Aorta (tissue), 5 donors: ENCODE data around the gene PACS2. TPM values are rescaled to one million over a fixed set of nuclear protein-coding genes. Genes with fewer than 3 reads are reported as not detected.
A peak's percentile ranks its signal among the peaks of the same experiment; 100 is the strongest.

Experiments
- ATAC-seq: fragments of 200-7000 bp; cut with Tn5 transposase; one replicate; pipeline ENCODE4 v1.9.1; 2022; ENCODE audit warnings: moderate library complexity; ENCODE audit not compliant: low FRiP score
- DNase-seq, 2 donors: peaks; one replicate each; pipeline ENCODE4 v3.0.0-alpha.2; 2020
- H3K27ac ChIP-seq, 2 donors: one replicate each; pipeline ENCODE4 v1.5.1; 2013; ENCODE audit warnings: low read length in 2 of 2, mild to moderate bottlenecking in 2 of 2, moderate library complexity in 2 of 2, control low read depth in 1 of 2, inconsistent platforms in 1 of 2, low read depth in 1 of 2
- H3K27me3 ChIP-seq, 2 donors: one replicate each; pipeline ENCODE4 v1.6.1; 2013; ENCODE audit warnings: control low read depth in 1 of 2, low read length in 1 of 2, mild to moderate bottlenecking in 1 of 2, moderate library complexity in 1 of 2; ENCODE audit not compliant: insufficient read depth in 2 of 2, control insufficient read depth in 1 of 2
- H3K36me3 ChIP-seq, 2 donors: one replicate each; pipeline ENCODE4 v1.6.1; 2013; ENCODE audit warnings: control low read depth in 1 of 2, low read length in 1 of 2, mild to moderate bottlenecking in 1 of 2; ENCODE audit not compliant: insufficient read depth in 2 of 2, control insufficient read depth in 1 of 2
- H3K4me1 ChIP-seq, 2 donors: one replicate each; pipeline ENCODE4 v1.6.1; 2013; ENCODE audit warnings: low read length in 2 of 2, control low read depth in 1 of 2, mild to moderate bottlenecking in 1 of 2, moderate library complexity in 1 of 2; ENCODE audit not compliant: insufficient read depth in 2 of 2, control insufficient read depth in 1 of 2
- H3K4me3 ChIP-seq, 2 donors: one replicate each; pipeline ENCODE4 v1.5.1; 2013; ENCODE audit warnings: low read length in 2 of 2, control low read depth in 1 of 2, mild to moderate bottlenecking in 1 of 2
- H3K9me3 ChIP-seq: one replicate; pipeline ENCODE4 v1.6.1; 2013; ENCODE audit warnings: mild to moderate bottlenecking, low read length; ENCODE audit not compliant: control insufficient read depth
- WGBS, 2 donors: extraction: QIAGEN DNeasy Blood & Tissue Kit; methylation state at CpG; one replicate each; pipeline ENCODE4 v1.1.7; 2013; 5-methylcytosine and 5-hydroxymethylcytosine counted together
- intact Hi-C, 2 donors: fragments of 100-400 bp; cut with DNase I; formaldehyde crosslinking; loops; one replicate each; pipeline versions ENCODE4 v1.14.2 to v1.15.0; 2022
- long read RNA-seq, 2 donors: library from polyadenylated mRNA; unstranded; transcript quantifications; one replicate each; pipeline ENCODE4 v2.0.0, GENCODE V29; 2020 to 2021
- polyA plus RNA-seq, 2 donors: library from polyadenylated mRNA; stranded (reverse); fragments of 200-250 nt; gene quantifications; one replicate each; pipeline ENCODE4 v1.2.3, GENCODE V29; 2013
- total RNA-seq, 2 donors: library from RNA; stranded (reverse); fragmentation: NEBNext Ultra II Directional; extraction: Animal tissue kit (Norgen Biotek cat#: 25700); gene quantifications; one replicate each; pipeline ENCODE4 v1.2.1, GENCODE V29; 2021
- donor health status: healthy with polysubstance abuse.
- donor health status: Bipolar disorder and iron deficiency.
- donor health status: DM: no; HTN: no; CAD: no.
- donor health status: DM: no; HTN: no; CAD: no.
- donor health status: DM: yes; HTN: yes; CAD: no.

The PACS2 gene
- total RNA-seq (10 to 100 TPM; 71.3 to 98.5 TPM), polyA plus RNA-seq (100 to 1,000 TPM in 1 of 2 donors, 10 to 100 TPM in 1; 17.2 to 140 TPM)
- long read RNA-seq, donor 1, transcript PACS2-201 (24 exons, 3,708 nt), result major isoform, 18 of 95 reads
- long read RNA-seq, donor 1, partial matches to known transcripts, result 53 of 95 reads
- long read RNA-seq, donor 1, other reads (novel, unspliced or antisense), result 21 of 95 reads
- long read RNA-seq, donor 2, transcript PACS2-201 (24 exons, 3,708 nt), result major isoform, 17 of 47 reads
- long read RNA-seq, donor 2, partial matches to known transcripts, result 12 of 47 reads
- long read RNA-seq, donor 2, other reads (novel, unspliced or antisense), result 16 of 47 reads

DNA sequence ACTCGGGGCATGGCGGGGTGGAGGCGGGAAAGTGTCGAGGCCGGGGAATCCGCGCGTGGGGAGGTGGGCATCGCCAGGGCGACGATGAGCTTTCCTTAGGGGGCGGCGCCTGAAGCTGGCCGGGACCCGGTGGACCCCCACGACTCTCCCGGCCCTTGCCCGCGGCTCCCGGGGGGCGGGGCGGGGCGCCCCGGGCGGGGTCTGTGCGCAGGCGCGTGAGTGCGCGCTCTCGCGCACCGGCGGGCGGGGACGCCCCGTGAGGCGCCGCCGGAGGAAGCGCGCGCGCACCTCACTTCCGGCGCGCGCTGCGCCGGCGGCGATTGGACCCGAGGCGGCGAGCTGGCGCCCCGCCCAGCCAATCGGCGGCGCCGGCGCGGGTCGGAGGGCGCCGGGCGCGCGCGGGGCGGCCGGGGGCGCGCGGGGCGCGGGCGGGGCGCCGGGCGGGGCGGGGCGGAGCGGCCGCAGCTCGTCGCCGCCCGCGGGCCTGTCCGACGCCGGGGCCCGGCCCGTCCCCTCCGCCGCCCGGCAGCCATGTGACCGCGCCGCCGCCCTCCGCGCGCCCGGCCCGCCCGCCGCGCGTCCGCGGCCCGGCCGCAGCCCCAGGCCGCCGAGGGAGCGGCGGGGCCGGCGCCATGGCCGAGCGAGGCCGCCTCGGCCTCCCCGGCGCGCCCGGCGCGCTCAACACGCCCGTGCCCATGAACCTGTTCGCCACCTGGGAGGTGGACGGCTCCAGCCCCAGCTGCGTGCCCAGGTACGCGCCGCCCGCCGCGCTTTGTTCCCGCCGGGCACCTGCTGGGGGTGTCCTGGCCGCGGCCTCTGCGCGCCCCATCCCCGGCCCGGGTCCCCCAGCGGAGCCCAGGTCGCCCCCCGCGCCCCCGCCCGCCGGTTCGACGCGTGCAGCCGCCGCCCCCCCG lies at the start of gene PACS2:
PACS2 (plus strand) TSS at position 462 of the 914 bp plus-strand sequence; CDS start at position 633, 171 bp downstream.
- intact Hi-C loops, result loop anchor here in 1 of 2 donors (2.0 kb wide), 1 partner anchor 14 kb away; the partner anchor contains the start of gene BRF1
- Histone ChIP-seq H3K27me3 (no peaks in the 10 kb centered on the region), H3K4me3 (peak within 1 kb of the TSS; percentile 80 to 91), H3K4me1 (no peaks in the 10 kb centered on the region), H3K36me3 (no peaks in the 10 kb centered on the region), H3K27ac (peak within 1 kb of the TSS; percentile 3 to 63), H3K9me3 (no peaks in the 10 kb centered on the region)
- ATAC-seq (peak; percentile 87), DNase-seq (peak; percentile 79 to 91)
- 1% methylated on average over 73 to 163 of the region's 163 CpGs for WGBS, 2 donors

DNA sequence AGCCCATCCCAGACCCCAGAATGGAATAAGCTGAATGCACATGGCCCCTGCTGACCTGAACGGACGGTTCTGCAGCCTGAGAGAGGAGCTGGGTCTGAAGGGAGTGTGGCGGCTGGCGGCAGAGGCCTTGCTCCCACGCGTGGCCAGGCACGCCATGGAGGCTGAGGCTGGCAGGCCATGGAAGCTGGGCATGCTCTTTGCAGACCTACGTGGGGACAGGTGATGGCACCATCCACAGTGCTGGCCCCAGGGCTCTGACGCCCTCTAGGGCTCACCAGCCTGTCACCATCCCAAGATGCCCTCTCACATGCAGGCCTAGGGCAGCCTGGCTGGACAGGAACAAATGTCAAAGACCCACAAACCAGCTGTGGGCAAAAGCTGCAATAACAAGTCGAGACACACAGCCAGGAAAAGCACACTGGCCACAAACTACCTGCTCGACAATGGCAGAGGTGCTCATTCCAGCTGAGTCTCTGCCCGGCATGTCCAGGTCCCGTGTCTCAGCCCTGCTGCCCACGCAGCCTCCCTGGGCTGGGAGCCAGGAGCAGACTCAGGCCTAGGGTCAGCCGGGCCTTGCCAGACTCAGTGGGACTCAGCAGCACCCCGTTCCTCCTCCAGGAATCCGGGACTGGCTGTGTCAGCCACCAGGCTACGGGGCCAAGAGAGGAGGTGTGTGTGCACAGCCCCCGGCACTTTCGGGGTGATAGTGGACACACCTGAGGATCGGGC lies 46.6 kb upstream of the PACS2 start:
- Histone ChIP-seq H3K27me3 (no peaks in the 10 kb centered on the region), H3K36me3 (no peaks in the 10 kb centered on the region), H3K4me1 (no peaks in the 10 kb centered on the region), H3K27ac (no peak overlapping the region), H3K4me3 (no peak overlapping the region), H3K9me3 (no peaks in the 10 kb centered on the region)
- ATAC-seq (no peak), DNase-seq (no peak)
- intact Hi-C loops, result loop anchor here in 1 of 2 donors (10.0 kb wide), 1 partner anchor 53 kb away; no protein-coding TSS in a partner anchor
- 80 to 82% methylated on average over 21 of the region's 21 CpGs for WGBS, 2 donors

DNA sequence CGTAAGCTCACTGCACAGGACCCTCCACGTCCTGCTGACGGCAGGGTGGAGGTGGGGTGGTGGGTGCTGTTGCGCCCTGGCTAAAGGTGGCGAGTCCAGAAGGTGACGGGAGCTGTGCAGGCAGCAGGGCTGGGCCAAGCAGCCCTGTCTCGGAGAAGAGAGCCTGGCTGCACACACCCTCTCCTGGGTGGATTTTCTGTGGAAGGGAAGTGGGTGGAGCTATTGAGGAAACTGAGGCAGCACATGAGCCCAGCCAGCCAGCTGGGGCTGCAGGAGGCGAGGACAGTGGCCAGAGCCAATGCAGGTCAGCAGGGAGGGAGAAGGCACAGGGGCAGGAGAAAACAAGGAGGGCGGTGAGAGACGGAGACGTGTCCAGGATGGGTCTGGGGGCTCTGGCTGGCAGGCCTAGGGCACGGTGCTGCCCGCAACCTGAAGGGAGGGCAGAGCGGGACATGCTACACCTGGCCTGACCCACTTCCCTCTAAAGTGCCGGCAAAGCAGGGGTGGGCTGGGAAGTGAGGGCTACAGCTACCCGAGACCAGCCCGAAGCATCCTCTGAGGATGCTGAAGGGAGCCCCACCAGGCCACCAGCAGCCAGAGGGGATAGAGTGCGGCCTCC lies 45.7 kb upstream of the PACS2 start:
- Histone ChIP-seq H3K4me1 (no peaks in the 10 kb centered on the region), H3K9me3 (no peaks in the 10 kb centered on the region), H3K27me3 (no peaks in the 10 kb centered on the region), H3K4me3 (no peak overlapping the region), H3K36me3 (no peaks in the 10 kb centered on the region), H3K27ac (no peak overlapping the region)
- no peak for DNase-seq
- 89 to 93% methylated on average over 18 of the region's 18 CpGs for WGBS, 2 donors
- ATAC-seq, result no peak
- intact Hi-C loops, result loop anchor here in 1 of 2 donors (10.0 kb wide), 1 partner anchor 54 kb away; no protein-coding TSS in a partner anchor

DNA sequence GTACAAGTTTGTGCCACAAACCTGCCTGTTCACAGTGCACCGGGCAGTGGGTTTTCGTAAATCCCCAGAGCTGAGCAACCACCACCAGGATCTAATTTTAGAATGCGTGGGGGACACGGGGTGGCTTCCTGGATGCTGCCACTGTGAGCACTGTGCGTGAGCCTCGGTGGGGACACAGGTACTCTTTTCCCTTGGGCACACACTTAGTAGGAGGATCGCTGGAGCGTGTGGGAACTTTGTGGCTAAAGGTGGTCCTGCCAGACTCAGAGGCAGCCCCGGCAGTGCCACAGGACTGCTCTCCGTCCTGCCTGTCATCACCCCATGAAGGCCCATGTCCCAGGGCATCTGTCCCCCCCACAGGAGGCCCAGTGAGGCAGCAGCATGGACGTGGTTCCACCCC lies 45.1 kb upstream of the PACS2 start:
- no peak overlapping the region for H3K27ac ChIP-seq
- H3K36me3 ChIP-seq, result no peaks in the 10 kb centered on the region
- 80% methylated on average over 11 of the region's 11 CpGs for WGBS, 2 donors
- intact Hi-C loops, result loop anchor here in 1 of 2 donors (10.0 kb wide), 1 partner anchor 55 kb away; no protein-coding TSS in a partner anchor
- no peaks in the 10 kb centered on the region for H3K9me3 ChIP-seq
- DNase-seq (no peak), ATAC-seq (no peak)
- H3K4me3 ChIP-seq, result no peak overlapping the region
- H3K4me1 ChIP-seq, result no peaks in the 10 kb centered on the region
- H3K27me3 ChIP-seq, result no peaks in the 10 kb centered on the region

DNA sequence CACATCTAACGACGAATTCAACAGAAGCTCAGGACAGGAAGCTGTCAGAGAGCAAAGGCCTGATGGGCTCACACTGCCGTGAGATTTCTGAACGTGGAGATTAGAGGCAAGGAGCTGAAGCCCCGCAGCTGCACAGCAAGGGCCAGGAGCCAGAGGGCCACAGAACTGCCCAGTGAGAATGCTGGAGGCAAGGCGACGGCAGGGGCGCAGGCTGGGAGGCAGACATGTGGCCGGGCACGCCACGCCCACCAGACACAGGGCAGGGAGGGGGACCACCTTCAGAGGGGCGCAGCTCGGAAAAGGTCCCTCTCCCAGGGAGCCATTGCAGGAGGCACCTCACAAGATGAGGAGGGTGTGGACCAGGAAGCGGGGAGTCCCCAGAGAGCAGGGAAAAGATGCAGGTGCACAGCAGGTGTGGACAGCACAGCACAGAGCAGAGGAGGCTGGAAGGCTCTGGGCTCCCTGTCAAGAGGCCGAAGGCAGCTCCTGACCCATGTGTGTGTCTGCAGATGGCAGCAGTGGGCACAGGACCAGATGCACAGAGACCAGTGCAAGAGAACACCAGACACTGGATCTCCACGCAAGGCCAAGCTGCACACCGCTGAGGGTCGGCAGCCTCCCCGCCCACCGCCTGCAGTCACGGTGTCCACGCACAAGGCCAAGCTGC lies 43.2 kb upstream of the PACS2 start:
- ATAC-seq, result no peak

DNA sequence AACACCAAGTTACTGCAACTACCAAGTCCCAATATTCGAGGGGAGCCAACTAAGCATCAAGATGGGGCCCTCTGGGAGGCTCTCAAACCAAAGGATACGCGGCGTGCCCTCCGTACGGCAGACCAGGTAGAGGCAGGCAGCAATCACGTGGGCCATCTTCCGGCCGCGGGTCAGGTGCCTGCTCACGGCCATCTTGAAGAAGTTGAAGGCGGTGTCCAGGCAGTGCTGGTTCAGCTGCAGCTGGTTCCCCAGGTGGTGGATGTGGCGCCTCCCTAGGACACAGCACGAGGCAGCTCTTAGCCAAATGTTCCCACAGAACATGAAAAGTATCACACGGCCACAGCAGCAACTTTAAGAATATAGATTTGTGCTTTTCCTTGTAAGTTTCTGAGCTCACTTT lies 41.9 kb upstream of the PACS2 start:
- Histone ChIP-seq H3K4me1 (no peaks in the 10 kb centered on the region), H3K27me3 (no peaks in the 10 kb centered on the region), H3K4me3 (no peak overlapping the region), H3K36me3 (no peaks in the 10 kb centered on the region), H3K27ac (no peak overlapping the region), H3K9me3 (no peaks in the 10 kb centered on the region)
- WGBS, 2 donors, result 89 to 90% methylated on average over 15 of the region's 15 CpGs
- DNase-seq (no peak), ATAC-seq (no peak)
- intact Hi-C loops, result no loop called here

More for the DNA sequence above, 43.2 kb upstream of the PACS2 start:
- Histone ChIP-seq H3K36me3 (no peaks in the 10 kb centered on the region), H3K9me3 (no peaks in the 10 kb centered on the region), H3K4me3 (no peak overlapping the region), H3K27ac (no peak overlapping the region), H3K4me1 (no peaks in the 10 kb centered on the region), H3K27me3 (no peaks in the 10 kb centered on the region)
- DNase-seq, result no peak
- WGBS, 2 donors, result 89 to 91% methylated on average over 22 of the region's 22 CpGs
- intact Hi-C loops, result no loop called here

DNA sequence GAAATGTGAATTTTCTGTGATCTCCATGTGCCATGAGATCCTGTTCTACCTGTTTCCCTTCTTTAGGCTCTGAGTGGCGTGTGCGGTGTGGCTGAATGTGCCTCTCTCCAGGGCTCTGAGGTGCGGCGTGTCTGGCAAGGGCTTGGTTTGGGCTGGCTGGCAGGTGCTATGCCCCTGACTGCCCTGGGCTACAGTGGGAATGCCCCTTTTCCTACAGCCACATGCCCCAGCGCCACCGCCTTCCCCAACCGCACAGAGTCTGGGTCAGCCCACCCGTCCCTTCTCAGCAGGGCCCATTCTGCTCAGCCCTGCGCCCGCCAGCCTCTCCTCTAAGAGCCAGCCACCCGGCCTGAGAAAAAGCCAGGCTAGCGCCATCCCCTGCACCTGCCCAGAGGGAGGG lies 41.5 kb upstream of the PACS2 start:
- H3K9me3 ChIP-seq, result no peaks in the 10 kb centered on the region
- WGBS, 2 donors, result 85 to 90% methylated on average over 12 of the region's 12 CpGs
- no peaks in the 10 kb centered on the region for H3K4me1 ChIP-seq
- H3K27ac ChIP-seq, result no peak overlapping the region
- no peaks in the 10 kb centered on the region for H3K36me3 ChIP-seq
- no peaks in the 10 kb centered on the region for H3K27me3 ChIP-seq
- intact Hi-C loops, result no loop called here
- no peak for ATAC-seq
- DNase-seq, result no peak
- H3K4me3 ChIP-seq, result no peak overlapping the region
